Heart left ventricle (tissue), 13 donors: ENCODE measurements around the gene OLFM1.

Experiments used
- CTCF ChIP-seq, 12 donors: fragments of 200-600 bp; sonication (generic) in 4 of 12; IDR thresholded peaks; one replicate each; pipeline versions ENCODE4 v1.5.0 to v1.8.0; 2018 to 2022; ENCODE audit warnings: antibody characterized with exemption in 12 of 12, mild to moderate bottlenecking in 5 of 12
- POLR2A ChIP-seq, 2 donors: fragments of 450-650 bp; IDR thresholded peaks; one replicate each; pipeline ENCODE4 v1.6.1; 2017; ENCODE audit warnings: antibody characterized with exemption in 2 of 2, mild to moderate bottlenecking in 2 of 2, moderate library complexity in 2 of 2
- donor health status: ischemic (EF 13 %, LVEDD 7.1; RV severe dilation, severe dysfunction).
- donor health status: DM: no; HTN: yes; CAD: no.
- donor health status: DM: no; HTN: no; CAD: no.
- donor health status: ischemic (EF 25% LVEDD 6.9; RV normal size, moderate dysfunction).
- donor health status: ischemic (EF 25% LVEDD 5.7; RV mildly dilated, moderate dysfunction).
- donor health status: ischemic (EF 35%, LVEDD 5.7; RV mildly dilated, moderate dysfunction).
- donor health status: nonischemic (EF 11% LVEDD 7.7; RV severe dilation, severe dysfunction).
- donor health status: DM: yes; HTN: yes; CAD: no.
- donor health status: PGD.
- donor health status: ischemic (EF 29% LVEDD 5.4; RV normal size, mild dysfunction).
- donor health status: nonischemic (EF 23%, LVEDD 6.1; RV moderate dilation, normal function).

GRCh38 chr9:135102331-135102730 lies 14.9 kb downstream of the OLFM1 start:
- TF ChIP-seq POLR2A (IDR thresholded peaks at IDR 0.05) (no peak), CTCF (IDR thresholded peaks at IDR 0.05) (no peak)
